Hepatocyte (in vitro differentiated cells): ENCODE measurements around the gene ZNF438. TPM values are rescaled to one million over a fixed set of nuclear protein-coding genes. Genes with fewer than 3 reads are reported as not detected.
A peak's percentile ranks its signal among the peaks of the same experiment; 100 is the strongest.

Experiments
- DNase-seq: peaks from one replicate; pipeline ENCODE4 v3.0.0-alpha.2; 2016; ENCODE audit warnings: low spot score
- H2AFZ ChIP-seq: fragments of 200-600 bp; sonication (generic); 2 replicates; pipeline ENCODE4 v1.6.0; 2016; ENCODE audit warnings: antibody characterized with exemption, mild to moderate bottlenecking
- H3K27ac ChIP-seq: fragments of 200-600 bp; sonication (generic); 2 replicates; pipeline ENCODE4 v1.5.1; 2016; ENCODE audit warnings: mild to moderate bottlenecking
- H3K27me3 ChIP-seq: fragments of 200-600 bp; sonication (generic); 2 replicates; pipeline ENCODE4 v1.6.1; 2016
- H3K36me3 ChIP-seq: fragments of 200-600 bp; sonication (generic); replicated peaks from 2 replicates; pipeline ENCODE4 v1.5.1; 2016; ENCODE audit warnings: low read depth; ENCODE audit not compliant: insufficient read depth
- H3K4me1 ChIP-seq: fragments of 200-600 bp; sonication (generic); 2 replicates; pipeline ENCODE4 v1.5.1; 2016; ENCODE audit warnings: mild to moderate bottlenecking, moderate library complexity; ENCODE audit not compliant: insufficient read depth
- H3K4me2 ChIP-seq: fragments of 200-600 bp; sonication (generic); 2 replicates; pipeline ENCODE4 v1.6.0; 2016
- H3K4me3 ChIP-seq: fragments of 200-600 bp; sonication (generic); 2 replicates; pipeline ENCODE4 v1.5.1; 2016; ENCODE audit warnings: mild to moderate bottlenecking
- H3K79me2 ChIP-seq: fragments of 200-600 bp; sonication (generic); 2 replicates; pipeline ENCODE4 v1.6.0; 2017; ENCODE audit warnings: mild to moderate bottlenecking
- H3K9me2 ChIP-seq: fragments of 200-600 bp; sonication (generic); replicated peaks from 2 replicates; pipeline ENCODE4 v1.6.0; 2017; ENCODE audit warnings: mild to moderate bottlenecking; ENCODE audit not compliant: insufficient read depth
- H3K9me3 ChIP-seq: fragments of 200-600 bp; sonication (generic); 2 replicates; pipeline ENCODE4 v1.5.1; 2016; ENCODE audit warnings: low read depth, mild to moderate bottlenecking
- H4K20me1 ChIP-seq: fragments of 200-600 bp; sonication (generic); 2 replicates; pipeline ENCODE4 v1.6.0; 2016; ENCODE audit warnings: mild to moderate bottlenecking; ENCODE audit not compliant: insufficient read depth, poor library complexity, severe bottlenecking
- EZH2 ChIP-seq: fragments of 200-600 bp; sonication (generic); IDR thresholded peaks from 2 replicates; pipeline ENCODE4 v1.6.1; 2016; ENCODE audit warnings: antibody characterized with exemption, mild to moderate bottlenecking, borderline replicate concordance
- EZH2phosphoT487 ChIP-seq: fragments of 200-600 bp; sonication (generic); IDR thresholded peaks from one replicate; pipeline ENCODE4 v1.6.1; 2018; ENCODE audit warnings: antibody characterized with exemption, mild to moderate bottlenecking, low read depth, moderate library complexity; ENCODE audit not compliant: unreplicated experiment, severe bottlenecking
- WGBS: methylation state at CpG from one replicate; pipeline ENCODE4 v1.1.6; 2016; ENCODE audit warnings: low lambda C conversion rate; ENCODE audit errors: missing lambda C conversion rate; 5-methylcytosine and 5-hydroxymethylcytosine counted together
- polyA plus RNA-seq: library from polyadenylated mRNA; unstranded; fragments of >200 nt; fragmentation: Nextera tagmentation; extraction: Ambion mirVana; gene quantifications from 2 replicates; pipeline ENCODE4 v1.2.1, GENCODE V29; 2016
- total RNA-seq: library from RNA; depleted of rRNA; stranded (reverse); fragments of >200 nt; gene quantifications from 2 replicates; pipeline ENCODE4 v1.2.3, GENCODE V29; 2014
- TF ChIP-seq, protein P1 (sequence below): fragments of 200-600 bp; sonication (generic); IDR thresholded peaks from 2 replicates; pipeline ENCODE4 v1.5.1; 2016; ENCODE audit warnings: antibody characterized with exemption, mild to moderate bottlenecking; ENCODE audit not compliant: poor library complexity

ZNF438 gene
- total and polyA plus RNA-seq, 2 experiments from 2014 or later = 2.3 to 5.0 TPM

DNA sequence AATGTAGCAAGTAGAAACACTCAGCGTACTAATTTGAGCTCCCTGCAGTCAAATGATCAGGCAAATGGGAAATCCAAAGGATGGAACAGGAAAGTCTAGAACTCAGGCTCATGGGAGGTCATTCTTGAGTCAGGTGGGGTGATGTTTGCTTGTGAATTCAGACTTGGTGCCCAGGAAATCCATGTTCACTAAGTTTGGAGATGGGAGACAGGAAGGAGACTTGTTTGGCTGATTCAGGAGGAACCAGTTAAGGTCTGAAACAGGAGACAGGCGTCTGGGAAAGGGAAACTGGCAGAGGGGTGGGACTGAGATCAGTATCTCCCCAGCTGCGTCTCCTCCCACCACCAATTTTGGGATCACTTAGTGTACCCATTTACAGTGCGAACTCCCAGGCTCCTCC lies 38.4 kb upstream of the ZNF438 start:
- H3K36me3 ChIP-seq = no peaks in the 10 kb centered on the region
- no peaks in the 10 kb centered on the region for H4K20me1 ChIP-seq
- WGBS = 77% methylated on average over 4 of the region's 4 CpGs
- no peak overlapping the region for H2AFZ ChIP-seq
- no peak overlapping the region for H3K4me2 ChIP-seq
- no peak for DNase-seq
- no peaks in the 10 kb centered on the region for H3K9me2 ChIP-seq
- H3K9me3 ChIP-seq = no peaks in the 10 kb centered on the region
- H3K27me3 ChIP-seq = no peaks in the 10 kb centered on the region
- H3K4me1 ChIP-seq = no peaks in the 10 kb centered on the region
- no peak overlapping the region for H3K27ac ChIP-seq
- no peak overlapping the region for H3K4me3 ChIP-seq
- H3K79me2 ChIP-seq = no peaks in the 10 kb centered on the region
- TF ChIP-seq EZH2 (no peak), EZH2phosphoT487 (no peak)
- TF ChIP-seq, protein P1, sequence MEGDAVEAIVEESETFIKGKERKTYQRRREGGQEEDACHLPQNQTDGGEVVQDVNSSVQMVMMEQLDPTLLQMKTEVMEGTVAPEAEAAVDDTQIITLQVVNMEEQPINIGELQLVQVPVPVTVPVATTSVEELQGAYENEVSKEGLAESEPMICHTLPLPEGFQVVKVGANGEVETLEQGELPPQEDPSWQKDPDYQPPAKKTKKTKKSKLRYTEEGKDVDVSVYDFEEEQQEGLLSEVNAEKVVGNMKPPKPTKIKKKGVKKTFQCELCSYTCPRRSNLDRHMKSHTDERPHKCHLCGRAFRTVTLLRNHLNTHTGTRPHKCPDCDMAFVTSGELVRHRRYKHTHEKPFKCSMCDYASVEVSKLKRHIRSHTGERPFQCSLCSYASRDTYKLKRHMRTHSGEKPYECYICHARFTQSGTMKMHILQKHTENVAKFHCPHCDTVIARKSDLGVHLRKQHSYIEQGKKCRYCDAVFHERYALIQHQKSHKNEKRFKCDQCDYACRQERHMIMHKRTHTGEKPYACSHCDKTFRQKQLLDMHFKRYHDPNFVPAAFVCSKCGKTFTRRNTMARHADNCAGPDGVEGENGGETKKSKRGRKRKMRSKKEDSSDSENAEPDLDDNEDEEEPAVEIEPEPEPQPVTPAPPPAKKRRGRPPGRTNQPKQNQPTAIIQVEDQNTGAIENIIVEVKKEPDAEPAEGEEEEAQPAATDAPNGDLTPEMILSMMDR = no peak

DNA sequence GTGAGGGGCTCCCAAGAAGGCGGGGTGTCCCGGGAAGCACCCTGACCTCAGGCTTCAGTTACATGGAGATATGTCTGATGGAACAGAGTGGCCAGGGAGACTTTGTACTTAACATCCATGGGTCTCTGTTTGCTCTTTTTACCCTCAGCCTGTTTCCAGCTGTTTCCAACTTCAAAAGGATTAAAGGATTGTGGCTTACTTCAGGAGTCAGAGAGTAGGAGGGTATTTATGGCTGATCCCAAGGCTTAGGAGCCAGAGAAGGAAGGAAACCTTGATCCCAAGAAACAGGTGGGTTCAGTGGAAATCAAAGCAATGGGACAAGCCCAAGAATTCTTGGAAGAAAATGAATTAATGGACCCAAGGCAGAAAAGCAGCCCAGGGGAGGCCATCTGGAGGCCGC lies 37.7 kb upstream of the ZNF438 start:
- WGBS = 55% methylated on average over 3 of the region's 3 CpGs
- Histone ChIP-seq H3K9me3 (no peaks in the 10 kb centered on the region), H3K27me3 (no peaks in the 10 kb centered on the region), H3K4me2 (no peak overlapping the region), H2AFZ (no peak overlapping the region), H4K20me1 (no peaks in the 10 kb centered on the region), H3K9me2 (no peaks in the 10 kb centered on the region), H3K27ac (no peak overlapping the region), H3K79me2 (no peaks in the 10 kb centered on the region), H3K4me3 (no peak overlapping the region), H3K36me3 (no peaks in the 10 kb centered on the region), H3K4me1 (peaks cover 3% of the 10 kb centered on the region)
- DNase-seq = no peak
- no peak for TF ChIP-seq EZH2phosphoT487
- TF ChIP-seq, protein P1 = no peak

DNA sequence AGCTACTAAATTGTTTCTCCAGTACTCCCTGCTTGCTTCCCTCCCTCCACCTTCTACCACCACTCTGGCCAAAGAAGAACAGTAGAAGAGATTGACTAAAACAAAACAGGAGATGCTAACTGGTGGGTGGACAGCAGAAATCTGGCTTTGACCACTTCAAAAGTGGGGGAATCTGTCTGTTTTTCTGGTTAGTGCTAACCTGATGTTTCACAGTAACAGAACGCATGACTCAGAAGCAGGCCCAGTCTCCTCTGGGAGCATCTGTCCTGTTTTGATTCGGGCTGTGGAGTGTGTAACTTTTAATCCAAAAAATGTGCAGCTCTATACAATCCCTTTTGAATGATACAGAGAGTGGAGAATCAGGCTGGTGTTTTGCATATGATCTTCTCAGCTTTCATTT lies 32.7 kb upstream of the ZNF438 start:
- H3K4me1 ChIP-seq = peaks cover 6% of the 10 kb centered on the region
- H3K36me3 ChIP-seq = no peaks in the 10 kb centered on the region
- no peaks in the 10 kb centered on the region for H3K79me2 ChIP-seq
- WGBS = 51% methylated on average over 2 of the region's 2 CpGs
- no peaks in the 10 kb centered on the region for H3K9me3 ChIP-seq
- no peak overlapping the region for H2AFZ ChIP-seq
- no peak overlapping the region for H3K4me3 ChIP-seq
- TF ChIP-seq EZH2phosphoT487 (no peak), EZH2 (no peak)
- TF ChIP-seq, protein P1 = no peak
- H3K27me3 ChIP-seq = no peaks in the 10 kb centered on the region
- H3K4me2 ChIP-seq = peak overlapping the region; percentile 28
- DNase-seq = peak; percentile 15
- H4K20me1 ChIP-seq = no peaks in the 10 kb centered on the region
- H3K9me2 ChIP-seq = no peaks in the 10 kb centered on the region
- no peak overlapping the region for H3K27ac ChIP-seq

DNA sequence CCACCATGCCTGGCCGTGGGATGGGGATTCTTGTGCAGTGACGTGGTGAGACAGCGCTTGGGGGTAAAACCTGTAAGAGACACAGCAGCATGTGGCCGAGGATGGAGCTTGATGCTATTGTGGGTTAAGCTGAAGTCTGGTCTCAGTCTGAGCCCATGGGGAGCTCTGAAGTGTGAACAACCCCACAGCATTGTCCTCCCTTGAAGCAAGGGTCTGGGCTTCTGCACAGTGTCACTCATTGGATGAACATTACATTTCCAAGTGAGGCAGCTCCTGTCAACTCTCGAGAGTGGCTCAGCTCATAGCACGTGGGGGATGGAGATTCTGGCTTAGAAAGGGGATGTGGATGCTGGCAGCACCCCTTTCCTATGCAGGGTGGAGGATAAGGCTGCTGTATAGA lies 32.2 kb upstream of the ZNF438 start:
- TF ChIP-seq EZH2 (no peak), EZH2phosphoT487 (no peak)
- TF ChIP-seq, protein P1 = no peak
- no peak overlapping the region for H2AFZ ChIP-seq
- DNase-seq = no peak
- H4K20me1 ChIP-seq = no peaks in the 10 kb centered on the region
- peaks cover 6% of the 10 kb centered on the region for H3K4me1 ChIP-seq
- no peaks in the 10 kb centered on the region for H3K79me2 ChIP-seq
- no peak overlapping the region for H3K4me2 ChIP-seq
- WGBS = 74% methylated on average over 6 of the region's 6 CpGs
- no peak overlapping the region for H3K27ac ChIP-seq
- H3K27me3 ChIP-seq = no peaks in the 10 kb centered on the region
- no peaks in the 10 kb centered on the region for H3K9me2 ChIP-seq
- H3K36me3 ChIP-seq = no peaks in the 10 kb centered on the region
- H3K4me3 ChIP-seq = no peak overlapping the region
- no peaks in the 10 kb centered on the region for H3K9me3 ChIP-seq
